SH-SY5Y (cell line): ENCODE results near the gene RASSF6.

ENCODE experiments used
- GATA2 ChIP-seq: IDR thresholded peaks from 2 replicates; pipeline ENCODE4 v1.6.1; 2011; ENCODE audit warnings: mild to moderate bottlenecking, low read depth, low read length
- GATA3 ChIP-seq: IDR thresholded peaks from 2 replicates; pipeline ENCODE4 v1.6.1; 2011; ENCODE audit warnings: low read depth, mild to moderate bottlenecking, low read length, moderate library complexity

RASSF6 gene

GRCh38 chr4:73617256-73617655, 3.0 kb downstream of the RASSF6 start:
- no peak for TF ChIP-seq GATA3
- TF ChIP-seq GATA2, result no peak

GRCh38 chr4:73615613-73616012, 4.6 kb downstream of the RASSF6 start:
- TF ChIP-seq GATA2, result no peak
- TF ChIP-seq GATA3, result no peak

GRCh38 chr4:73614311-73614867, 5.8 kb downstream of the RASSF6 start:
- TF ChIP-seq GATA2 (no peak), GATA3 (no peak)

GRCh38 chr4:73613130-73613529, 7.1 kb downstream of the RASSF6 start:
- TF ChIP-seq GATA3 (no peak), GATA2 (no peak)

- TF ChIP-seq GATA2, result no peak
Observed at GRCh38 chr4:73612032-73612431, 8.2 kb downstream of the RASSF6 start.

- no peak for TF ChIP-seq GATA3
Observed at GRCh38 chr4:73609706-73610105, 10.5 kb downstream of the RASSF6 start.

- no peak for TF ChIP-seq GATA3
- TF ChIP-seq GATA2, result no peak
Observed at GRCh38 chr4:73608689-73609594, 11.3 kb downstream of the RASSF6 start.

GRCh38 chr4:73607375-73608033, 12.7 kb downstream of the RASSF6 start:
- no peak for TF ChIP-seq GATA2

GRCh38 chr4:73606465-73606974, 13.7 kb downstream of the RASSF6 start:
- TF ChIP-seq GATA2 (no peak), GATA3 (no peak)

- no peak for TF ChIP-seq GATA2
- TF ChIP-seq GATA3, result no peak
Observed at GRCh38 chr4:73603854-73604584, 16.2 kb downstream of the RASSF6 start.

- TF ChIP-seq GATA2 (no peak), GATA3 (no peak)
Observed at GRCh38 chr4:73603271-73603710, 16.9 kb downstream of the RASSF6 start.

GRCh38 chr4:73600954-73601353, 19.3 kb downstream of the RASSF6 start:
- no peak for TF ChIP-seq GATA2
- TF ChIP-seq GATA3, result no peak

GRCh38 chr4:73599182-73599581, 21.1 kb downstream of the RASSF6 start:
- TF ChIP-seq GATA3 (no peak), GATA2 (no peak)

GRCh38 chr4:73597594-73597993, 22.6 kb downstream of the RASSF6 start:
- no peak for TF ChIP-seq GATA2
- TF ChIP-seq GATA3, result no peak
